ENCODE data around the gene PLXNA4. TPM values are rescaled to one million over a fixed set of nuclear protein-coding genes. Genes with fewer than 3 reads are reported as not detected.

Gene PLXNA4
- total and polyA plus RNA-seq, 9 of the 15 experiments (the other 6 are each of a cell fraction or from before 2014, with no cell fraction given) = under 0.01 to 0.09 TPM; not detected in 7

GRCh38 chr7:132142006-132142405, 434.3 kb downstream of the PLXNA4 start:
- WGBS (ENCODE audit: insufficient coverage, low coverage, missing lambda C conversion rate) = 0% methylated on average over 3 of the region's 3 CpGs
- CTCF ChIA-PET (ENCODE audit: low intra/inter-chr PET ratio) = no interaction called here
- Histone ChIP-seq H3K4me1 (replicated peaks in 1 of 2; ENCODE audit: control insufficient read depth in 2 of 2, insufficient read depth in 2 of 2, low read length in 2 of 2) (no peaks in the 10 kb centered on the region), H3K27ac (ENCODE audit: extremely low read depth, low read depth, low read length) (no peak overlapping the region), H3K27me3 (ENCODE audit: control insufficient read depth in 2 of 2, insufficient read depth in 2 of 2, low read length in 2 of 2) (peaks cover 13 to 55% of the 10 kb centered on the region in 2 experiments; a peak in 3 of 5 replicates), H3K4me2 (ENCODE audit: insufficient read depth, low read length) (no peak overlapping the region), H3K79me2 (ENCODE audit: control insufficient read depth, insufficient read depth, low read length) (no peaks in the 10 kb centered on the region), H4K20me1 (replicated peaks; ENCODE audit: control insufficient read depth, insufficient read depth, low read length) (peaks cover 3% of the 10 kb centered on the region; the same call in 1 of the 2 replicates), H2AFZ (ENCODE audit: low read depth, low read length) (no peak overlapping the region), H3K9me3 (replicated peaks; ENCODE audit: control insufficient read depth, insufficient read depth, low read depth, low read length) (no peaks in the 10 kb centered on the region), H3K9ac (ENCODE audit: insufficient read depth in 1 of 2, low read depth in 2 of 2, low read length in 2 of 2) (no peak overlapping the region), H3K36me3 (ENCODE audit: control insufficient read depth, insufficient read depth, low read length) (no peaks in the 10 kb centered on the region), H3K9me1 (ENCODE audit: control insufficient read depth, insufficient read depth, low read length) (no peaks in the 10 kb centered on the region), H3K4me3 (no peak overlapping the region)
- intact Hi-C loops (cut with micrococcal nuclease) = loop anchor here (10.0 kb wide), 1 partner anchor 197 kb away; no protein-coding TSS in a partner anchor
- DNase-seq (ENCODE audit: extremely low read depth in 1 of 4, low spot score in 3 of 4) (no peak), FAIRE-seq (no peak), ATAC-seq (no peak)
- no TSS peak for BruUV-seq (replicated peaks)
- in situ Hi-C loops (cut with MboI) = no loop called here
- POLR2A ChIA-PET = no interaction called here
- TF ChIP-seq TEAD2 (tag; IDR thresholded peaks at IDR 0.05) (no peak), BRD9 (IDR thresholded peaks at IDR 0.05; ENCODE audit: low read depth, partially characterized antibody) (no peak), RB1 (IDR thresholded peaks at IDR 0.05; ENCODE audit: low read depth) (no peak), ARID4B (CRISPR knock-in tag; IDR thresholded peaks at IDR 0.05) (no peak)
